Measurements from ENCODE around the gene KLK6.

- TF ChIP-seq CTCF (IDR thresholded peaks at IDR 0.05) (no peak), POLR2A (IDR thresholded peaks at IDR 0.05) (no peak)
These were observed 8.2 kb upstream of the KLK6 start for GRCh38 chr19:50977626-50978025.
